GM12873 (cell line): Measurements from ENCODE around the gene NRARP.

Experiments
- TF ChIP-seq, protein P1 (sequence below): IDR thresholded peaks from 2 replicates; pipeline ENCODE4 v1.5.1; 2012; ENCODE audit warnings: low read depth, mild to moderate bottlenecking, moderate library complexity, low read length, control low read depth; ENCODE audit not compliant: insufficient read depth; ENCODE audit errors: missing control alignments

Gene NRARP

GRCh38 chr9:137309368-137310188, 7.5 kb upstream of the NRARP start:
- TF ChIP-seq, protein P1, sequence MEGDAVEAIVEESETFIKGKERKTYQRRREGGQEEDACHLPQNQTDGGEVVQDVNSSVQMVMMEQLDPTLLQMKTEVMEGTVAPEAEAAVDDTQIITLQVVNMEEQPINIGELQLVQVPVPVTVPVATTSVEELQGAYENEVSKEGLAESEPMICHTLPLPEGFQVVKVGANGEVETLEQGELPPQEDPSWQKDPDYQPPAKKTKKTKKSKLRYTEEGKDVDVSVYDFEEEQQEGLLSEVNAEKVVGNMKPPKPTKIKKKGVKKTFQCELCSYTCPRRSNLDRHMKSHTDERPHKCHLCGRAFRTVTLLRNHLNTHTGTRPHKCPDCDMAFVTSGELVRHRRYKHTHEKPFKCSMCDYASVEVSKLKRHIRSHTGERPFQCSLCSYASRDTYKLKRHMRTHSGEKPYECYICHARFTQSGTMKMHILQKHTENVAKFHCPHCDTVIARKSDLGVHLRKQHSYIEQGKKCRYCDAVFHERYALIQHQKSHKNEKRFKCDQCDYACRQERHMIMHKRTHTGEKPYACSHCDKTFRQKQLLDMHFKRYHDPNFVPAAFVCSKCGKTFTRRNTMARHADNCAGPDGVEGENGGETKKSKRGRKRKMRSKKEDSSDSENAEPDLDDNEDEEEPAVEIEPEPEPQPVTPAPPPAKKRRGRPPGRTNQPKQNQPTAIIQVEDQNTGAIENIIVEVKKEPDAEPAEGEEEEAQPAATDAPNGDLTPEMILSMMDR = no peak

GRCh38 chr9:137308057-137308619, 6.1 kb upstream of the NRARP start:
- TF ChIP-seq, protein P1 = no peak

DNA sequence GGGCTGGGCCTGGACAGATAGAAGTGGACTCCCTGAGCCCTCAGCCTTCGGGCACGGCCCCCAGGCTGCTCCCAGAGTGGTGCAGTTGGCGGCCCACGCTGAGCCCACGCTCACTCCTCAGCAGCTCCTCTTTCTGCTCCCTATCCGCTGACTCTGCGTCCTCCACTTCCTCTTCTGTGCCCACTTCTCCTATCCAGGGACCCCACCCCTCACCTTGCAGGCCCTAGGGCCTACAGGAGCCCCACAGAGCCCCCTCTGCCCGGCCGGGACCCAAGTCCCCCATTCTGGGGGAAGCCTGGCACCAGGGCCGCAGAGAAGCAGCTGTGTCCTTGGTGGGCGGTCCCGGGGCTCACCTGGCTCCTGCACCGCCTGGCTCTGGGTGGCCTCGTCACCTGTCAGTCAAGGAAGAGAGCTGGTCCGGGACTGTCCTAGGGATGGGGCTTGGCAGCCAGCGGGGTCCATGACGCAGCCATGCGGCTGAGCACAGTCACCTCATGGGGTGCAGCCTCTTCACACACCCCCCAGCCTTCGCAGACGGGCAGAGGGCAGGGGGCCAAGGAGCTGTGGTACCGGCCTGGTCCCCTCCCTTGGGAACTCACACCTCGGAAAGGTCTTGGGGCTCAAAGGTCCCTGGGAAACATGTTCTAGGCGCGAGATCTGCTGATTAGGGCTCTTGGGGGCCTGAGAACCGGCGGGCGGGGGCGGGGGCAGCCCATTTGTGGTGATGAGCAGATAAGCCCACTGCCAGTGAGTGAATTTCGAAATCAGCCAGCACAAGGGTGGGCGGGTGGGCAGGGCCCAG, 5.4 kb upstream of the NRARP start:
- TF ChIP-seq, protein P1 = no peak

DNA sequence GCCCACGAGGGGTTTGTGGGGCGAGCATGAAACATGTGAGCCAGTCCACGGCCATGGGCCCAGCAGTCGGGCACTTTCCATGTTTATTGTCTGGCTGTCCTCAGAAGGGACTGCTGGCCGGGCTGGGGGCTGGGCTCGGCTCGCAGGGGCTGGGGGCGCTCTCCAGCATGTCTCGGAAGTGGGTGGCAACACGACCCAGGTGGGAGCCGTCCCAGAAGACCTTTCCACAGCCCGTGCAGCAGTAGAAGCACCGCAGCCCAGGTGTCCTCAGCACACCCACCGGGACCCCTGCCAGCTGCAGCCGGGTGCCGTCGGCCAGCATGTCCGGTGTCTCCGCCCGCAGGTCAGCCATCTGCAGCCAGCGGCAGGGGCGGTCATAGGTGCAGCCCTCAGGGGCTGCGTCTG, 4.8 kb upstream of the NRARP start:
- TF ChIP-seq, protein P1 = no peak

DNA sequence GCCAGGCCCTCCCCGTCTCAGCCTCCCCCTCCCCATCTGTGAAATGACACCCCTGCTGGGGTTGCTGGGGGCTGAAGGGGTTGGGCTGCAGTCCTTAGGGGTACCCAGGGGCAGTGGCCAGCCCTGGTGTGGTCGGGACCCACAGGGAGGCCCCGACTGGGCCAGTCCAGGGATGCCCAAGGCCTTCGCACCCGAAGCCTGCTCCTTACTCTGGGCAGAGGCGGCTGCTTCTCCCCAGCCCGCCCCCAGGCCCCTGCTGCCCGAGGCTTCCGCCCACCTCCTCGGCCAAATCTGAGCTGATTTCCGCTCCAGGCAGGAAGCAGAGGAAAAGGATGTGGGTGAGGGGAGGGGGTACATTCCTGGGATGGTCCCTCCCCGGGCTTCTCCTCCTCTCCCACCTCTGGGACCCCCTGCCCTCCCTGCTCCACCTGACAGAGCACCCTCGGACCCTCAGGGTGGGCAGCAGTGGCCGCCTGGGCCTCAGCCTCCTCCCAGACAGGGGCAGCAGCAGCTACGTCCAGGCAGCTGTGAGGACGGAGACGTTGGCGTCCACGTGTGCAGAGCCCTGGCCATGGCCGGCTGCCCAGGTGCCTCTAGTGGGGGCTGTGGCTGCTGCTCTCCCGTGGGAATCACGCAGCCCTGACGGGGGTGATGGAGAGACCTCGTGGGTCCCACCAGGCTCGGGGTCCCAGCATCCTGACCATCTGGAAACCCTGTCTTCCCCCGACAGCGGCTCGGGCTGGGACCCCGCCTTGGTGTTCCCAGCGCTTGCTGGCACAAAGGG, 4.2 kb upstream of the NRARP start:
- TF ChIP-seq, protein P1 = no peak

GRCh38 chr9:137305798-137306065, 3.7 kb upstream of the NRARP start:
- TF ChIP-seq, protein P1 = no peak
